ENCODE data around the gene OR2T12. TPM values are rescaled to one million over a fixed set of nuclear protein-coding genes. Genes with fewer than 3 reads are reported as not detected.
"Not testable (repeated sequence)": the region's sequence is repeated elsewhere in the genome, so short reads cannot be mapped to it uniquely, and the experiment has no call there.

Gene OR2T12, protein sequence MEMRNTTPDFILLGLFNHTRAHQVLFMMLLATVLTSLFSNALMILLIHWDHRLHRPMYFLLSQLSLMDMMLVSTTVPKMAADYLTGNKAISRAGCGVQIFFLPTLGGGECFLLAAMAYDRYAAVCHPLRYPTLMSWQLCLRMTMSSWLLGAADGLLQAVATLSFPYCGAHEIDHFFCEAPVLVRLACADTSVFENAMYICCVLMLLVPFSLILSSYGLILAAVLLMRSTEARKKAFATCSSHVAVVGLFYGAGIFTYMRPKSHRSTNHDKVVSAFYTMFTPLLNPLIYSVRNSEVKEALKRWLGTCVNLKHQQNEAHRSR
- total RNA-seq: not detected
- not detected for polyA plus RNA-seq
- long read RNA-seq, donor 1: 0 reads
- long read RNA-seq, donor 2: 0 reads
- long read RNA-seq, donor 3: 0 reads
- long read RNA-seq, donor 4: 0 reads

DNA sequence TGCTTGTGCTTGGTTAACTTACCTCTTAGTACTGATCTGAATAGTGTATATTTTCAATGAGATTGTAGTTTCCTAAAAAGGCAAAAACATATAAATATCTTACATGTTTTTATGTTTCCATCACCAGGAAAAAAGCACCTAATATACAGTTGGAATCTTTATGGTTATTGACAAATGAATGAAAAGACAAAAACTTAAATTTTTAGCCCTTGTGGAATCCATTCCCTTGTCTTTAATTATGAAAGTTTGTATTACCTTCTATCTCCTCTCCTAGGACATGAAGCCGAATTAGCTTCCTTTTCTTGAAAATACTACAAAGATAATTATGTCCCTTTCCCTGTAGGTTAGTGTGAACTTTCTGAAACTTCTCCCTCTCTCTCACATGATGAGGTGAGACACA, at the start of gene OR2T12:
TSS of gene OR2T12 (minus strand) at position 101 of the 400 bp plus-strand sequence. CDS start 7,846 bp downstream, outside the sequence.
- Histone ChIP-seq H3K27me3 (ENCODE audit: control insufficient read depth, insufficient read depth) (no peaks in the 10 kb centered on the region), H3K4me1 (ENCODE audit: control insufficient read depth, insufficient read depth, low read length) (no peaks in the 10 kb centered on the region), H3K4me3 (ENCODE audit: low read length) (no peak within 1 kb of the TSS), H3K27ac (ENCODE audit: low read length) (no peak within 1 kb of the TSS), H3K9me3 (ENCODE audit: control insufficient read depth, low read length) (no peaks in the 10 kb centered on the region)
- 73% methylated on average over 1 of the region's 1 CpG for WGBS
- ATAC-seq (no peak), DNase-seq (no peak)
- intact Hi-C loops (cut with DNase I): no loop called here

DNA sequence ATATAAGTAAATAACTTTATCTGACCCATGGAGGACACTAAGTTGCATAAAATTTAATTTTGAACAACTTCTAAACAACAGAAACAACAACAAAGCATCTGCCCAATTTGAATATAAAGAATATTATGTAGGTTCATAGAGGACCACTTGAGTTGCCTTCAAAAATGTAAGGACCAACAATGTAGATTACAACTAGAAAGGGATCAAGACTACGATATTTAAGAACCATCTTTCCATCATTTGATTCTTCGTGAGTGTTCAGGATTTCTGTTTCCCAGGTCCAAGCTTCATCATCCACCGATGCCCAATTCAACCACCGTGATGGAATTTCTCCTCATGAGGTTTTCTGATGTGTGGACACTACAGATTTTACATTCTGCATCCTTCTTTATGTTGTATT, 45.3 kb upstream of the OR2T12 start, which contains the start of gene OR14C36:
TSS of gene OR14C36 (plus strand) at position 301 of the 400 bp plus-strand sequence. CDS start at position 301, 0 bp downstream.
- Histone ChIP-seq H3K4me1 (ENCODE audit: control insufficient read depth, insufficient read depth, low read length) (no peaks in the 10 kb centered on the region), H3K9me3 (ENCODE audit: control insufficient read depth, low read length) (no peaks in the 10 kb centered on the region), H3K4me3 (ENCODE audit: low read length) (no peak within 1 kb of the TSS), H3K27me3 (ENCODE audit: control insufficient read depth, insufficient read depth) (no peaks in the 10 kb centered on the region), H3K27ac (ENCODE audit: low read length) (no peak within 1 kb of the TSS)
- no peak for DNase-seq
- intact Hi-C loops (cut with DNase I): no loop called here
- WGBS: 66% methylated on average over 4 of the region's 4 CpGs
- ATAC-seq: no peak

DNA sequence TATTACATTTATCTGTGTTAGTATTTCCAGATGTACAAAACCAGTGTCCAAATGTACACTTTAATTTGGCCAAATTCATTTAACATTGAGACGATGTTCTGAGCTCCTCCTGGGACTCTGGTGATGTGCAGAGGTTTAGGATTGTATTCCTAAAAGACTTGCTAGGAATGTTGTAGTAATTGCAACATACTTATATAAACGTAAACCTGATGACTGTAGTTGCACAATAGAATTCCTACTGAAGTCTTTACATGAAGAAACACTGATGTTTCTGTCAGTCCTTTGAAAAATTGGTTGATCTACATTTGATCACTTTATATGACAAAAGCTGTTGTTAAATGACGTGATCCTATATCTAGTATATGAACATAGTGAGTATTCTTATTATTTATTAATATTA, 40.2 kb upstream of the OR2T12 start:
- no peaks in the 10 kb centered on the region for H3K27me3 ChIP-seq (ENCODE audit: control insufficient read depth, insufficient read depth)
- DNase-seq: no peak
- ATAC-seq: no peak
- intact Hi-C loops (cut with DNase I): no loop called here
- H3K4me3 ChIP-seq (ENCODE audit: low read length): no peak overlapping the region
- H3K27ac ChIP-seq (ENCODE audit: low read length): no peak overlapping the region
- WGBS: 48% methylated on average over 3 of the region's 3 CpGs
- no peaks in the 10 kb centered on the region for H3K4me1 ChIP-seq (ENCODE audit: control insufficient read depth, insufficient read depth, low read length)
- H3K9me3 ChIP-seq (ENCODE audit: control insufficient read depth, low read length): no peaks in the 10 kb centered on the region

DNA sequence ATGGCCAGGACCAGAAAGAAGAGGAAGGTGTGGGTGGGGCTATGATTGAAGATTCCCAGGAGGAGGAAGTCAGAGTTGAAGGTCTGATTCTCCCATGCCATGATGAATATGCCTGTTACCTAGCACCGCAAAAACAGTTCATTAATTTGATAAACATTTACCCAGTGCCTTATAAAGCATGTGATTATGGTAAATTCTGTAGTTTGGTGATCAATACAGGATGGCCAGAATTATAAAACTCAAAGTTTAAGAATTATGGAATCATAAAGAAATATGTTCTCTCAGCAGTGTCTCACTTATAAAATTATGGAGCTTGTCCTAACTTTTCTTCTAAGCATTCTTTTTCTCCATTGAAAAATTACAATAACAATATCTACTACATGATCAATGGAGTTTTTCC, 21.2 kb upstream of the OR2T12 start, which contains the start of gene OR2M7:
TSS of gene OR2M7 (minus strand) at position 101 of the 400 bp plus-strand sequence. CDS start at position 101, 0 bp downstream.
- no peaks in the 10 kb centered on the region for H3K4me1 ChIP-seq (ENCODE audit: control insufficient read depth, insufficient read depth, low read length)
- WGBS: 88% methylated on average over 1 of the region's 1 CpG
- no peak for ATAC-seq
- no peaks in the 10 kb centered on the region for H3K27me3 ChIP-seq (ENCODE audit: control insufficient read depth, insufficient read depth)
- no peak for DNase-seq
- no peak within 1 kb of the TSS for H3K27ac ChIP-seq (ENCODE audit: low read length)
- H3K4me3 ChIP-seq (ENCODE audit: low read length): no peak within 1 kb of the TSS
- H3K9me3 ChIP-seq (ENCODE audit: control insufficient read depth, low read length): no peaks in the 10 kb centered on the region
- intact Hi-C loops (cut with DNase I): no loop called here

DNA sequence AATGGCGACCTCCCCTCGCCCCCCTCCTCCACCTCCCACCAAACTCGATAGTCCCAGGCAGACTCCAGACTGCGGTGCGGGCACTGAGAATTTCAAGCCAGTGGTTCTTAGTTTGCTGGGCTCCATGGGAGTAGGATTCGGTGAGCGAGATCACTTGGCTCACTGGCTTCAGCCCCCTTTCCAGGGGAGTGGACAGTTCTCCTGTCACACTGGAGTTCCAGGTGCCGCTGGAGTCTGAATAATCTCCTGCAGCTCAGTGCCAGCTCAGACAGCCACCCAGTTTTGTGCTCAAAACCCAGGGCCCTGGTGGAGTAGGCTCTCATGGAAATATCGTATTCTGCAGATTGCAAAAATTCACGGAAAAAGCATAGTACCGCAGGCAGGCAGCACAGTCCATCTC, 13.6 kb upstream of the OR2T12 start:
- Histone ChIP-seq H3K4me1 (ENCODE audit: control insufficient read depth, insufficient read depth, low read length) (no peaks in the 10 kb centered on the region), H3K4me3 (ENCODE audit: low read length) (no peak overlapping the region), H3K27me3 (ENCODE audit: control insufficient read depth, insufficient read depth) (no peaks in the 10 kb centered on the region), H3K9me3 (ENCODE audit: control insufficient read depth, low read length) (no peaks in the 10 kb centered on the region), H3K27ac (ENCODE audit: low read length) (no peak overlapping the region)
- intact Hi-C loops (cut with DNase I): no loop called here
- ATAC-seq (no peak), DNase-seq (no peak)
- 84% methylated on average over 11 of the region's 11 CpGs for WGBS

DNA sequence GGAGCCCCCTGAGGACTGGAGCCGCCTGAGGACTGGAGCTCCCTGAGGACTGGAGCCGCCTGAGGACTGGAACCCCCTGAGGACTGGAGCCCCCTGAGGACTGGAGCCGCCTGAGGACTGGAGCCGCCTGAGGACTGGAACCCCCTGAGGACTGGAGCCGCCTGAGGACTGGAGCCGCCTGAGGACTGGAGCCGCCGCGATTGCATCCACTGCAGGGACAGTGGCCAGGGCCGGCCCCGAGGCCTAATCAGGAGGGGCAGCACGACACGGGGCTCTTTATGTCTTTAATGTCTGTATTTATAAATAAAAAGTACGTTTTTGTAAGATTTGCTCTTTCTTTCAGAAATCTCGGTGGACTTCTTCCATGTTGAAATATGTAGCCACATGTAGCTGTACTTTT, 3.5 kb upstream of the OR2T12 start:
- intact Hi-C loops (cut with DNase I); DNase-seq; H3K27ac ChIP-seq (ENCODE audit: low read length); H3K27me3 ChIP-seq (ENCODE audit: control insufficient read depth, insufficient read depth); H3K4me1 ChIP-seq (ENCODE audit: control insufficient read depth, insufficient read depth, low read length); ATAC-seq; H3K9me3 ChIP-seq (ENCODE audit: control insufficient read depth, low read length); H3K4me3 ChIP-seq (ENCODE audit: low read length): not testable (repeated sequence)
- 82% methylated on average over 15 of the region's 15 CpGs for WGBS

DNA sequence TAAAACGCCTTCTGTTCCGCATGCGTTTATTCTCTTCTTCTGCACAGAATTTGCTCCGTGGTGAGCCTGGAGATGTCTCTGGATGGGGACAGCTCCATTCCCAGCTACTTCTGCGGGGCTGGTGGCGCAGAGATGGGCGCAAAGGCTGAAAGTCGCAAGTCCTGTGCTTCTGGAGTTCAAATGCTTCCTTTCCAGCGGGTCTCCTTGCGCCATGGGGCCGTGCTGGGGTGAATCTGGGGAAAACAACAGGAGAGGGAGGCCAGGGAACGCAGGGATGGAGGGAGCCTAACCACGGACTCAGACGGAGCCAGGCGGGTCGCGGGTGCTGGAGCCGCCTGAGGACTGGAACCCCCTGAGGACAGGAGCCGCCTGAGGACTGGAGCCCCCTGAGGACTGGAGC, 2.9 kb upstream of the OR2T12 start:
- Histone ChIP-seq H3K27me3 (ENCODE audit: control insufficient read depth, insufficient read depth) (no peaks in the 10 kb centered on the region), H3K27ac (ENCODE audit: low read length) (no peak overlapping the region), H3K4me1 (ENCODE audit: control insufficient read depth, insufficient read depth, low read length) (no peaks in the 10 kb centered on the region), H3K4me3 (ENCODE audit: low read length) (no peak overlapping the region), H3K9me3 (ENCODE audit: control insufficient read depth, low read length) (no peaks in the 10 kb centered on the region)
- 85% methylated on average over 19 of the region's 19 CpGs for WGBS
- no peak for DNase-seq
- intact Hi-C loops (cut with DNase I): no loop called here
- ATAC-seq: no peak

DNA sequence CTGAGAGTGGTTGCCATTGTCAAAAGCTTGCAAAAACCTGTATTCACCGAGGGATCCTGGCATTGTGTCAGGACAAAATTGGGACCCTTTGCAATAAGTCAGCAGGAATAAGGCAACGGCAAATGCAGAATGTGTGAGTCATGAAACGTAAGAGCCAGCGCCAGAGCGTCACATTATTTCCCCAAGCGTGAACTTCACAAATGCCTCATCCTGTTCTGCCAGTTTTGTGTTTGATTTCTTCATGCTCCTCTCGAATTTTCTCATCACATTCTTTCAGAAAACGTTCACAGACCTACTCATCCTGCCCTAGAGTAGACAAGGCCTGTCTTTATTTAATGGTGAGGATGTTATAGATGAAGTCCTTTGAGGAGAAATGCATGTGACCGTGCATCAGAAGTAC, 2.4 kb upstream of the OR2T12 start:
- H3K9me3 ChIP-seq (ENCODE audit: control insufficient read depth, low read length); intact Hi-C loops (cut with DNase I); DNase-seq; H3K4me3 ChIP-seq (ENCODE audit: low read length); ATAC-seq; H3K27me3 ChIP-seq (ENCODE audit: control insufficient read depth, insufficient read depth); H3K4me1 ChIP-seq (ENCODE audit: control insufficient read depth, insufficient read depth, low read length); H3K27ac ChIP-seq (ENCODE audit: low read length): not testable (repeated sequence)
- 72% methylated on average over 9 of the region's 9 CpGs for WGBS

DNA sequence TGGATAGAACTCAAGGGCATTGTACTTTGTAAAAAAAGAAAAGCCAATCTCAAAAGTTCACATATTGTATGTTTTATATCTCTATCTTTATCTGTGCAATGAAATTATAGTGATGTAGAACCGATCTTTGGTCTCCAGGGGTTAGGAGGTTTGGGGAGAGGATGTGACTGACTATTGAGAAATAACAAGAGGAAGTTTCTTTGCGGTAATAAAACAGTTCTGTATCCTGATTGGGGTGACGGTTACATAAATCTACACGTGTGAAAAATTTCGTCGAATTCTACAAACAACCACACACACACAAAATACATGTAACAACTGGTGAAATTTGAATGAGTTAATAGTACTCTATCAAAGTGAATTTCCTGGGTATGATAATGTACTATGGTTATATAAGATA, 14.8 kb downstream of the OR2T12 start:
- H3K4me1 ChIP-seq (ENCODE audit: control insufficient read depth, insufficient read depth, low read length): no peaks in the 10 kb centered on the region
- no peak overlapping the region for H3K4me3 ChIP-seq (ENCODE audit: low read length)
- H3K27me3 ChIP-seq (ENCODE audit: control insufficient read depth, insufficient read depth): no peaks in the 10 kb centered on the region
- ATAC-seq (no peak), DNase-seq (no peak)
- intact Hi-C loops (cut with DNase I): no loop called here
- H3K9me3 ChIP-seq (ENCODE audit: control insufficient read depth, low read length): no peaks in the 10 kb centered on the region
- H3K27ac ChIP-seq (ENCODE audit: low read length): no peak overlapping the region
- 51% methylated on average over 6 of the region's 6 CpGs for WGBS

DNA sequence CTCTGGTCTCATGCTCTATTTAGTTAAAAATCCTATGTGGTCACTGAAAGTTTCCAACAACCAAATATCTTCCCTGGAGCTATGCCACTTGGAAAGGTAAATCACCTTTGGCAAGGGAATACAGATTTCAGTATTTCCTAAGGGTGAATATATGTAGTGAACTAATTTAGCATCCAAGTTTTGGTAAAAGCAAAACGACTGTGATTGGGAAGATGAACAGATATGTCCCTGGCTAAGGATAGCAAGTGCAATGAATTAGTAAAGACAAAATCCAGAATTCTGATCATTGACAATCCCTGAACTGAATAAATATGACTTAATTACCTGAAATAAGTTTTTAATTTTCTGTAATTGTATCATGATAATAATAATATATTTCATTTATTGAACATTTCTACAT, 25.3 kb downstream of the OR2T12 start, which contains the start of gene OR2T33:
TSS of gene OR2T33 (minus strand) at position 101 of the 400 bp plus-strand sequence. CDS start 4,162 bp downstream, outside the sequence.
- intact Hi-C loops (cut with DNase I): no loop called here
- 31% methylated on average over 1 of the region's 1 CpG for WGBS

DNA sequence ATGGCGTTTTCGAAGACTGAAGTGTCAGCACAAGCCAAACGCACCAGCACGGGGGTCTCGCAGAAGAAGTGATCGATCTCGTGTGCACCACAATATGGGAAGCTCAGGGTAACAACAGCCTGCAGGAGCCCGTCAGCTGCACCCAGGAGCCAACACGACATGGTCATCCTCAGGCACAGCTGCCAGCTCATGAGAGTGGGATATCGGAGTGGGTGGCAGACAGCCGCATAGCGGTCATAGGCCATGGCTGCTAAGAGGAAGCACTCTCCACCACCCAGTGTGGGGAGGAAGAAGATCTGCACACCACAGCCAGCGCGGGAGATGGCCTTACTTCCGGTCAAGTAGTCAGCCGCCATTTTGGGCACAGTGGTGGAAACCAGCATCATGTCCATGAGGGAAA, 30.0 kb downstream of the OR2T12 start:
- 92% methylated on average over 13 of the region's 16 CpGs for WGBS
- H3K27me3 ChIP-seq (ENCODE audit: control insufficient read depth, insufficient read depth); H3K9me3 ChIP-seq (ENCODE audit: control insufficient read depth, low read length); H3K27ac ChIP-seq (ENCODE audit: low read length); H3K4me3 ChIP-seq (ENCODE audit: low read length); intact Hi-C loops (cut with DNase I); H3K4me1 ChIP-seq (ENCODE audit: control insufficient read depth, insufficient read depth, low read length); ATAC-seq: not testable (repeated sequence)
- DNase-seq: peak in 1 of 3 donors; percentile 9

More for the DNA sequence above, 25.3 kb downstream of the OR2T12 start, which contains the start of gene OR2T33:
- H3K4me3 ChIP-seq (ENCODE audit: low read length): no peak within 1 kb of the TSS
- no peaks in the 10 kb centered on the region for H3K9me3 ChIP-seq (ENCODE audit: control insufficient read depth, low read length)
- H3K27me3 ChIP-seq (ENCODE audit: control insufficient read depth, insufficient read depth): no peaks in the 10 kb centered on the region
- ATAC-seq: no peak
- H3K4me1 ChIP-seq (ENCODE audit: control insufficient read depth, insufficient read depth, low read length): no peaks in the 10 kb centered on the region
- DNase-seq: no peak
- no peak within 1 kb of the TSS for H3K27ac ChIP-seq (ENCODE audit: low read length)
